GM12878 (cell line): ENCODE measurements around the gene HGS. TPM values are rescaled to one million over a fixed set of nuclear protein-coding genes. Genes with fewer than 3 reads are reported as not detected.

ENCODE experiments used
- BHLHE40 ChIP-seq, 2 experiments: fragments of 450-650 bp in 1 of 2; IDR thresholded peaks; 2 replicates each; pipeline ENCODE4 v1.6.1; 2011 to 2017; ENCODE audit warnings: low read depth in 2 of 2, borderline replicate concordance in 1 of 2, improper control_type of control experiment in 1 of 2, low read length in 1 of 2, mild to moderate bottlenecking in 1 of 2
- CHD4 ChIP-seq: fragments of 200-600 bp; sonication (generic); IDR thresholded peaks from 2 replicates; pipeline ENCODE4 v1.6.1; 2016; ENCODE audit warnings: mild to moderate bottlenecking
- EZH2 ChIP-seq: IDR thresholded peaks from 2 replicates; pipeline ENCODE4 v1.6.1; 2012; ENCODE audit warnings: low read depth, mild to moderate bottlenecking, control low read depth, inconsistent platforms, low read length, borderline replicate concordance; ENCODE audit not compliant: control insufficient read depth
- FOXK2 ChIP-seq: fragments of 450-650 bp; IDR thresholded peaks from 2 replicates; pipeline ENCODE4 v1.6.1; 2017; ENCODE audit warnings: mild to moderate bottlenecking, moderate library complexity
- HDAC2 ChIP-seq: fragments of 200-600 bp; sonication (generic); IDR thresholded peaks from 2 replicates; pipeline ENCODE4 v1.6.1; 2017
- JUND ChIP-seq: IDR thresholded peaks from 2 replicates; pipeline ENCODE4 v1.6.1; 2012; ENCODE audit warnings: low read depth, mild to moderate bottlenecking, low read length, improper control_type of control experiment, moderate library complexity
- MTA3 ChIP-seq: IDR thresholded peaks from 2 replicates; pipeline ENCODE4 v1.6.1; 2012; ENCODE audit warnings: low read length, inconsistent platforms, borderline replicate concordance
- NFIC ChIP-seq: IDR thresholded peaks from 2 replicates; pipeline ENCODE4 v1.6.1; 2012; ENCODE audit warnings: low read depth, mild to moderate bottlenecking, inconsistent platforms, low read length, moderate library complexity
- NRF1 ChIP-seq: conservative IDR thresholded peaks from 2 replicates; pipeline ENCODE4 v1.6.1; 2011; ENCODE audit warnings: mild to moderate bottlenecking, low read depth, low read length, improper control_type of control experiment
- POLR2AphosphoS2 ChIP-seq: IDR thresholded peaks from 2 replicates; pipeline ENCODE4 v1.6.1; 2011; ENCODE audit warnings: low read depth, mild to moderate bottlenecking, low read length, improper control_type of control experiment, moderate library complexity
- POLR2AphosphoS5 ChIP-seq: IDR thresholded peaks from 2 replicates; pipeline ENCODE4 v1.6.1; 2011; ENCODE audit warnings: mild to moderate bottlenecking, low read length, inconsistent platforms
- SREBF1 ChIP-seq: IDR thresholded peaks from 2 replicates; pipeline ENCODE4 v1.6.1; 2012; ENCODE audit warnings: mild to moderate bottlenecking, low read length
- SRF ChIP-seq, 2 experiments: IDR thresholded peaks; 2 replicates each; pipeline ENCODE4 v1.6.1; 2011; ENCODE audit warnings: low read depth in 2 of 2, low read length in 2 of 2, mild to moderate bottlenecking in 1 of 2, moderate library complexity in 1 of 2
- ZNF592 ChIP-seq: fragments of 450-650 bp; IDR thresholded peaks from 2 replicates; pipeline ENCODE4 v1.6.1; 2017; ENCODE audit warnings: mild to moderate bottlenecking, moderate library complexity
- polyA plus RNA-seq, 11 experiments: library from polyadenylated mRNA; depleted of rRNA in 4 of 11; unstranded in 6 of 11; stranded (reverse) in 5 of 11; fragments of >200 nt; fragmentation: Nextera tagmentation in 4 of 11; fragmentation: Illumina TruSeq in 1 of 11; extraction: Ambion mirVana in 4 of 11; extraction: Trizol in 1 of 11; gene quantifications; 1 replicate in 1 of 11; 2 replicates in 10 of 11; pipeline versions ENCODE4 v1.2.1 to v1.2.3, GENCODE V29; 2011 to 2016; ENCODE audit warnings: inconsistent platforms in 2 of 11, missing spikeins in 2 of 11, low read depth in 1 of 11
- total RNA-seq, 4 experiments: library from RNA; depleted of rRNA in 3 of 4; stranded (reverse); fragments of >200 nt in 3 of 4; fragmentation: Illumina TruSeq in 1 of 4; extraction: Trizol in 1 of 4; gene quantifications; 2 replicates each; pipeline versions ENCODE4 v1.2.1 to v1.2.3, GENCODE V29; 2013 to 2021
- TF ChIP-seq, protein P1 (sequence below): IDR thresholded peaks from 2 replicates; pipeline ENCODE4 v1.6.1; 2011; ENCODE audit warnings: low read depth, mild to moderate bottlenecking, low read length, moderate library complexity, borderline replicate concordance; ENCODE audit errors: extremely low read depth
- TF ChIP-seq, protein P2 (sequence below): IDR thresholded peaks from 2 replicates; pipeline ENCODE4 v1.6.1; 2012; ENCODE audit warnings: improper control_type of control experiment, low read depth, low read length; ENCODE audit not compliant: insufficient replicate concordance

The HGS gene
- total and polyA plus RNA-seq, 10 of the 15 experiments (the other 5 are each of a cell fraction or from before 2014, with no cell fraction given) = 2.2 to 85.6 (median 55.3) TPM

DNA sequence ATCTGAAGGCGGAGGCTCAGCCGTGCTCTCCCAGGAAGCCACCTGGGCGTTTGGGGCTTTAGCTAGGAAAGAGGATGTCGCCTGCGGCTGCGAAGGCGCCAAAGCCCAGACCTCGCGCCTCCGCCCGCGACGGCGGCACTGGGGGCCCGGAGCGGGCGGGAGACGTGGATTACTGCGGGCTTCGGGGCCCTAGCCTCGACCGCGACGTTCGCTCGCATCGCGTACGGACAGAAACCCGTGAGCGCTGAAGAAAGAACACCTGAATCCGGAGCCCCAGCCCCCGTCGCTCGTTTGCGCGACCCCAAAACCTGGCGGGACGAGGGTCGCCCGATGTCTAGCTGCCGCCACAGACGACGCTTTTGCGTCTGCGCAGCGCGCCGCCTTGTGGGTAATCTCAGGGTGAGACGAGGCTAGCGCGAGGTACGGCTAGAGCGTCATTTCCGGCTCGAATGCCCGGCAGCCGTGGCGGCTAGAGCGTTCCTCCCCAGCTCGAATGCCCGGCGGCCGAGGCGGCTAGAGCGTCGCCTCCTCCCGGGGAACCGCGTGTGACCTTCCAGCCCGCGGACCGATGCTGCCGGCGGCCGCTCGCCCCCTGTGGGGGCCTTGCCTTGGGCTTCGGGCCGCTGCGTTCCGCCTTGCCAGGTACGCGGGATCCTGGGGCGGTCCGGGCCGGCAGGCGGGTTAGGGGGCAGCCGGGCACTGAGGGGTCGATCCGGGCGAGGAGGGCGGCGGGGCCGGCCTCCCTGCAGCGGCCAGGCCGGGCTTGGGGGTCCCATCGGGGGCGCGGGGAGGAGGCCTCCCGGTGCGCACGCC, 19.3 kb downstream of the HGS start, which contains the start of gene MRPL12 (continued):
- TF ChIP-seq NRF1 (peak; percentile 75), MTA3 (no peak), SREBF1 (no peak), POLR2AphosphoS5 (peak; percentile 95), BHLHE40 (IDR thresholded peaks at IDR 0.05; ENCODE audit: borderline replicate concordance in 1 of 2, low read depth in 2 of 2, low read length in 1 of 2) (peak in 1 of 2 experiments; percentile 81; a peak in 2 of 4 replicates), SRF (IDR thresholded peaks at IDR 0.05; ENCODE audit: low read depth in 2 of 2, low read length in 2 of 2) (0 out of 4 replicates have a peak, but pooled peaks of 1 of the 2 experiments have one; percentile 18), HDAC2 (no peak), ZNF592 (no peak), FOXK2 (no peak), POLR2AphosphoS2 (peak; percentile 73; the same call in 1 of the 2 replicates), CHD4 (no peak), NFIC (no peak), EZH2 (no peak), JUND (no peak)
- TF ChIP-seq, protein P1, sequence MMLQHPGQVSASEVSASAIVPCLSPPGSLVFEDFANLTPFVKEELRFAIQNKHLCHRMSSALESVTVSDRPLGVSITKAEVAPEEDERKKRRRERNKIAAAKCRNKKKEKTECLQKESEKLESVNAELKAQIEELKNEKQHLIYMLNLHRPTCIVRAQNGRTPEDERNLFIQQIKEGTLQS = no peak
- TF ChIP-seq, protein P2, sequence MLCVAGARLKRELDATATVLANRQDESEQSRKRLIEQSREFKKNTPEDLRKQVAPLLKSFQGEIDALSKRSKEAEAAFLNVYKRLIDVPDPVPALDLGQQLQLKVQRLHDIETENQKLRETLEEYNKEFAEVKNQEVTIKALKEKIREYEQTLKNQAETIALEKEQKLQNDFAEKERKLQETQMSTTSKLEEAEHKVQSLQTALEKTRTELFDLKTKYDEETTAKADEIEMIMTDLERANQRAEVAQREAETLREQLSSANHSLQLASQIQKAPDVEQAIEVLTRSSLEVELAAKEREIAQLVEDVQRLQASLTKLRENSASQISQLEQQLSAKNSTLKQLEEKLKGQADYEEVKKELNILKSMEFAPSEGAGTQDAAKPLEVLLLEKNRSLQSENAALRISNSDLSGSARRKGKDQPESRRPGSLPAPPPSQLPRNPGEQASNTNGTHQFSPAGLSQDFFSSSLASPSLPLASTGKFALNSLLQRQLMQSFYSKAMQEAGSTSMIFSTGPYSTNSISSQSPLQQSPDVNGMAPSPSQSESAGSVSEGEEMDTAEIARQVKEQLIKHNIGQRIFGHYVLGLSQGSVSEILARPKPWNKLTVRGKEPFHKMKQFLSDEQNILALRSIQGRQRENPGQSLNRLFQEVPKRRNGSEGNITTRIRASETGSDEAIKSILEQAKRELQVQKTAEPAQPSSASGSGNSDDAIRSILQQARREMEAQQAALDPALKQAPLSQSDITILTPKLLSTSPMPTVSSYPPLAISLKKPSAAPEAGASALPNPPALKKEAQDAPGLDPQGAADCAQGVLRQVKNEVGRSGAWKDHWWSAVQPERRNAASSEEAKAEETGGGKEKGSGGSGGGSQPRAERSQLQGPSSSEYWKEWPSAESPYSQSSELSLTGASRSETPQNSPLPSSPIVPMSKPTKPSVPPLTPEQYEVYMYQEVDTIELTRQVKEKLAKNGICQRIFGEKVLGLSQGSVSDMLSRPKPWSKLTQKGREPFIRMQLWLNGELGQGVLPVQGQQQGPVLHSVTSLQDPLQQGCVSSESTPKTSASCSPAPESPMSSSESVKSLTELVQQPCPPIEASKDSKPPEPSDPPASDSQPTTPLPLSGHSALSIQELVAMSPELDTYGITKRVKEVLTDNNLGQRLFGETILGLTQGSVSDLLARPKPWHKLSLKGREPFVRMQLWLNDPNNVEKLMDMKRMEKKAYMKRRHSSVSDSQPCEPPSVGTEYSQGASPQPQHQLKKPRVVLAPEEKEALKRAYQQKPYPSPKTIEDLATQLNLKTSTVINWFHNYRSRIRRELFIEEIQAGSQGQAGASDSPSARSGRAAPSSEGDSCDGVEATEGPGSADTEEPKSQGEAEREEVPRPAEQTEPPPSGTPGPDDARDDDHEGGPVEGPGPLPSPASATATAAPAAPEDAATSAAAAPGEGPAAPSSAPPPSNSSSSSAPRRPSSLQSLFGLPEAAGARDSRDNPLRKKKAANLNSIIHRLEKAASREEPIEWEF = no peak
